ENCODE measurements around the gene HOXD12.

HOXD12 gene

DNA sequence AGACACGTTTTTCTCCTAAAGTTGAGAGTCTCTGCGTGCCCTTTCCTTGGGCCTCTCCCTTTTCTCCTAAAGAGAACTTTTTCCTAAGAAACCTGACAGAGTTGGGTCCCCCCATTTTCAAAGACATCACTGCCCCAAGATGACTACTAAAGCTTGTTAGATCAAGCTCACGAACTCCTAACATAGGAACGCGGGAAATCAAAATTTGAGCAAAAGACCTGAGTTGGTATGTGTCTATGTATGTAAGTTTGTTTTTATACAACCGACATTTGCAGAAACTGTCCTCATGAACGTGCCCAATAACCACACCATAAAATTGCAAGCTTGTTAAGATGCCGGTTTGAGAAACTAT lies 5.7 kb upstream of the HOXD12 start:
- no peak for DNase-seq

DNA sequence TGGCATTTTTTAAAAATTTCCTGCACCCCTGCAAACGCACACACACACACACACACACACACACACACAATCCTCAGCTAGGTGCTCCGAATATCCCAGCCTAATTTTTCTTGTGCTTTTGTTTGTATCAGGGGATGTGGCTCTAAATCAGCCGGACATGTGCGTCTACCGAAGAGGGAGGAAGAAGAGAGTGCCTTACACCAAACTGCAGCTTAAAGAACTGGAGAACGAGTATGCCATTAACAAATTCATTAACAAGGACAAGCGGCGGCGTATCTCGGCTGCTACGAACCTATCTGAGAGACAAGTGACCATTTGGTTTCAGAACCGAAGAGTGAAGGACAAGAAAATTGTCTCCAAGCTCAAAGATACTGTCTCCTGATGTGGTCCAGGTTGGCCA lies 5.2 kb upstream of the HOXD12 start:
- peak; percentile 4 for DNase-seq

DNA sequence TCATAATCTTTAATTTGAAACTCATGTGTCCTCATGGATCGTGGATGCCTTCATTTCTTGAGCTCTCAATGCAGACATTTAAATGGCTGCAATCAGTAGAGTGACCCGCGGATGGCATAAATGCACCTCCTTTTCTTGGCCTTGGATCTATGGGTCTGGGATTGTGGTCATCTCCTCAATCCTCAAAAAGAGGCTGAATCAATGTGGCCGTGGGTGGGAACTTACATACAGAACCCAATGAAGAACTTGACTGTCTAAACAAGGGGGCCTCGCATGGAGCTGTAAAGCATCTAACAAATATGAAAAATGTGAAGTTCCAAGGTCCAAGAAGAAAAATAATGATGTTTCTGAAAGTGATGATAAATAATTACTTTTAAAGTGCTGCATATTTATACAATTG lies 4.2 kb upstream of the HOXD12 start:
- no peak for DNase-seq

DNA sequence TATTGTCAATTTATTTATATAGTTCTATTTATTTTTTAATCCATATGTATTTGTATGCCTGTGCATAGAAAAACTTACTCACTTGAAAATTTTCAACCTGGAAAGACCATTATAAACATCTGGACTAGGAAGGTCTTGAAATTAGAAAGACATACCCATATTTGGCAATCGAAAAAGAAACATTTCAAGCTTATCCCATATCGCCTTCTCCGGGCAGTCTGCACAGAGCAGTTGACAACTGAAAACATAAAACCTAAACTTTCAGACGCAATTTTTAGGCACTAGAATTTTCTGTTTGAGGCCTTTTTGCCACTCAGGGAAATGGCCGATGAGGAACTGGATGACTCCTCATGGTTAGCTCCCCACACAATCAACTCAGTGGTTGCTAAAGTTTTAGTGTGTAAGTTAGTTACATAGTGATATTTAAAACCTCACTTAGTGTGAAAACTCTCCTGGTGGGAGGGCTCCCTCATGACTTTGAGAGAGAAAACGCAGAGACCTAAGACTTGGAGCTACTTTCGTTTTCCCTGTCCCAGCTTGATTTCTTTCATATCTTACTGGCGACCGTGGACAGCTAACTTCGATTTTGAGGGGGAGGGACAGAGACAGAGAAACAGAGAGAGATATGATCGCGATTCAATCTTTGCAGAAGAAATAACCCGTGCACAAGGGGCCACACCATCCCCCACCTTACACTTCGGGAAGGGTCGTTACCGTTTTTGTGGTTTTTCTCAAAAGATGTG lies 3.2 kb upstream of the HOXD12 start:
- no peak for DNase-seq

DNA sequence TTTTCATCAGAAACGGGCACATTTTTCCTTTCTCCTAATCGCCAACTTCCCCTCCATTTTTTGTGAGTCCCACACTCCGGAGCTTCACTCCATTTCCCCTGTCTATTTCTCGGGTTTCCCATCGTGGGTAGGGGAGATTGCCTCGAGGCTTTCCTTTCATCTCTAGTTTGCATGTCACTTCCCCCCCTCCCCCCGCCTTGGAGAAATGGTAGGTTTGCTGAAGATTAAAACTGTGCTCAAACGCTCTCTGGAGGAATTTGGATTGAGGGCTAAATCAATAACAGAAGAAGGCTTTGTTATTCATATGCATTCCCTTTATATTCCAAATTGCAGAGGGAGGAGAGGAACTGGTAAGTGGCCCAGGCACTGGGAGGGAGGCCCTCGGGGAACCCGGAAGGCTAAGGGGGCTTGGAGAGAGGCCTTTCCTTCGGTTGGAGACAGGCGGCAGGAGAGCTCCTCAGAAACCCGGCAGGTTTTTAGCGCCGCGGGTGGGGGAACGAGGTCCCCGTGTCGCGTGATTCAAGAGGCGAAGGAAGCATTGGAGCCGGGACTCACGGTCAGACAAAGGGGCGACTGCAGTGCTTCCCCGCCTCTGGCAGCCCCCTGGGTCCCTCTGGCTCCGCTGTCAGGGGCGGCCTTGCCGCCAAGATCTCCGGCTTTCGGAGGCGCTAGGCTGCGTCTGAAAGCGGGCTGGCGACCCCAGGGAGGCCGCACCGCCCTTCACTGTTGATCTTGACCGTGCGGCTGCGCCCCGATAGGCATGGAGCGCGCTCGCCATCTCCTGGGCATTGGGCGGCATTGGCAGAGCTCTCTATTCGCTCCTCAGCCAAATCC lies 2.4 kb upstream of the HOXD12 start:
- DNase-seq = peak; percentile 82

DNA sequence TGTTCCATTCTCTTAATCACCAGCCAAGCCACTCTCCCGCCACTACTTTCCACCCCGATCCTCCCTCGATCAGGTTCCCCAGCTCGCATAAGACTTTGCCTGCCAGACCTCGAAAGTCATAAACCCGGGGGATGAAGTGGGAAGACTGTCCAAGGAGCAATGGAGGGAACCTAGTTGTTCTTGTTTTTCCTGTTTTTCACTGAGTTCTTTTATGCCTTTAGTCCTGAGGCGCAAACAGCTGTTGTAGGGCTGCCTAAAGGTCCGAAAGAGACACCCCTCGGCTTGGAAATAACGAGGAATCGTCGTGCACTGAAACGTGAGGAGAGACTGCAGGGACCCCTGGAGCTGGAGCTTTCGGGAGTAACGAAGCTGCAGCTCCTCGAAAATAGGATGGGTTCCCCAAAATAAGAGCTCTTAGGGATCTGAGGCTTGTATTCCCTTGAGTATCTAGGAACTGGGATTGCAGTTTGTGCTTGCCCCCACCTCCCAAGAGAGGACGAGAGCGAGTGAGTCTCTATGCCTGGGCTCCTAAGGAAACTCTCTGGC lies 1.7 kb upstream of the HOXD12 start:
- no peak for DNase-seq

DNA sequence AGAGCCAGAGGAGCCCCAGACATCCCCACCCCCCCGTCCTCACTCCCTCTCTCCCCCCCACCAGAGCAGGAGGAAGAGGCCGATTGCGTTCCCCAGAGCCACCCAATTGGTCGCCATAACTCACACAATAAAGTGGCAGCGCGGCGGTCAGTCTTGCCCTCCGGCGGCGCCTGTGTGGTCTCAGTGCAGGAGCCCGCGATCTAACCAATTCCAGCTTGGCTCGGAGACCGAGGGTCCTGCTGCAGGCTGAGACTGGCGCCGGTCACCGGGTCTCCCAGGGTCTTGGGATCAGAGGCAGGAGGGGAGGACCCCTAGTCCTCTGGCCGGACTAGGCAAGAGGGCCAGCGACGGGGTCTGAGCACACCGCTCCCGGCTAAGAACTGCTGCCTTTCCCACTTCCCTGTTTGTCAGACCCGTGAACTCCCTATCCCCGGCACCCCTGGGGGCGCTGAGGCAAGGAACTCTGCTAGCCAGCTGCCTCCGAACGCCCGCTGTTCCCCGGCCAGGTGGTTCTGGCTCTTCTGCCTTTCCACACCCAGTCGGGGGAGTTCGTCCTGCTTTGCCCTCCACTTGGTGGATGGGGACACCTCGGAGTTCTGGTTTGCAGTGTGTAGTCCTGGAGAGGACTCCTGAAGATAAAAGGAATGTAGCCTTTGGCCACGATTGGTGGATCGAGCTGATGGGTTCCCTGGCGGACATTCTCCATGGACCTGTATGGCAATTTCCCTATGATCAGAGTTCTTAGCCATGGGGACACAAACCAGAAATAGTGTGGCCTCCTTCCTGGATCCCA lies 1.0 kb upstream of the HOXD12 start:
- DNase-seq = peak; percentile 79

DNA sequence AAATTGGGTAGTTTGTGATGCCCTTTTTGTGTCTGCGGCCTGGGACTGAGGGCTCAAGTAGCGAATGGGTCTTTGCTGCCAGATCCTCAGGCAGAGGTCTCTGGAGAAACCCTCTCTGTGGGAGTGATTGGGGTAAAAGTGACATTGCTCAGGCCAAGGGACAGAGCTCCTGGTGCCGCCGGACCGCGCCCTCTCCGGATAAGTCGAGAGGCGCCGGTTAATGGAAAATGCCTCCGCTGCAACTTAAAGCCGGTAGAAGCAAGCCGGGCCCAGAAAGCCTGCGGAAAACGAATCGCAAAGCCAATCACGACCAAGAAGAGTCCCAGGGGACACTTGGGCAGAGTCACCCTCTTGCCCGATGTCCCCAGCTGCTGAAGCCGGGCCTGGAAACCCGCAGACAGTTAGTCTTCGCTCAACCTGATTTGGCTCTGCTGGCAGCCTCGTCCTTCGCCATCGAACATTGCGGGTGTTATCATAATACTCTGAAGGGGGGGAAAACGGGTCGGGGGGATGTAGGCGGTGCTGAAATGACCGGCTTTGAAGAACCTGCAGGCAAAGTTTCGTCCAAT lies 352 bp upstream of the HOXD12 start:
- no peak for DNase-seq

DNA sequence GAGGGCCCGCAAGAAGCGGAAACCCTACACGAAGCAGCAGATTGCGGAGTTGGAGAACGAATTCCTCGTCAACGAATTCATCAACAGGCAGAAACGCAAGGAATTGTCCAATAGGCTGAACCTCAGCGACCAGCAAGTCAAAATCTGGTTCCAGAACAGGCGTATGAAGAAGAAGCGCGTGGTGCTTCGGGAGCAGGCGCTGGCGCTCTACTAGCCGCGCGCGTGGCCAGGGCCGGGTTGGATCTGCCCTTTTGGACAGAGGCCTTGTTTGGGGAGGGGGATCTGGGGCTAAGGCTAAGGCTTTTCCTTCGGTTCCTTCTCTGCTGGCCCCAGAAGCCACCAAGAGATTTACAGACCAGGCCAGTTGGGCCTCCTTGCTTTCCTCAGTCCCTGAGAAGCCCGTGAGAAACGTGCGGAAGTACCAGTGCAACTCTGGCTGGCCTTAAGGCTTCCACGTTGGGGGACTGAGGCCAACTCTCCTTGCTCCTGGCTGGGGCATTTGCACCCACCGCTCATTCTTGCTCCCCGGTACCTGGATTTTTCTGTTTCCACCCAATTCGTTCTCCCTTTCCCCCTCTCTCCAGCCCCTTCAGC lies 1.0 kb downstream of the HOXD12 start:
- DNase-seq = no peak

DNA sequence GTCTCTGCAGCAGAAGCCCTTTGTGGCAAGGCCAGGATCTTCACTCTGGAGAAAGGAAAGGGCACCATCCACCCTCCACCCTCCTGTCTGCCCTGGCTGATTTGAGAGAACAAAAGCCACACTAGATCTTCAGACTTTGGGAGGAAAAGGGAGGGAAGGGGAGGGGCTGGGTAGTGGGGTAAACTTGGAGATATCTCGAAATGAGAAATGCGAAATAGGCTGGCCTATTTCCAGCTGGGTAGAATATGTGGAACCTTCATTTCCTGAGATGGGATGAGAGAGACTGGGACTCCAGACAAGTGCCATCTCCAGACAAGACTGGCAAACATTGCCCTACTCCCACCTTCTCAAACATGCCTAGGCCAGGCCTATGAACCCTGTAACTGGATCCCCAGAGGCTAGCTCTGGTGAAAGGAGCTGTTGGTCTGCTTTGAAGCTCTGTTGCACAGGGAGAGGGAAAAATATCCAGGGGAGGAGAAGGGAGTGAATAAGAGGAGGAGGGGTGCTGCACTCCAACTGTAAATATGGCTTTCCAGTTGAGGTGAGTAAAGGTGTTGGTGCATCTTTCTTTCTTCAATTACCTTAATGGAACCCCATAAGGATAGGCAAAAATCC lies 1.7 kb downstream of the HOXD12 start:
- DNase-seq = no peak

DNA sequence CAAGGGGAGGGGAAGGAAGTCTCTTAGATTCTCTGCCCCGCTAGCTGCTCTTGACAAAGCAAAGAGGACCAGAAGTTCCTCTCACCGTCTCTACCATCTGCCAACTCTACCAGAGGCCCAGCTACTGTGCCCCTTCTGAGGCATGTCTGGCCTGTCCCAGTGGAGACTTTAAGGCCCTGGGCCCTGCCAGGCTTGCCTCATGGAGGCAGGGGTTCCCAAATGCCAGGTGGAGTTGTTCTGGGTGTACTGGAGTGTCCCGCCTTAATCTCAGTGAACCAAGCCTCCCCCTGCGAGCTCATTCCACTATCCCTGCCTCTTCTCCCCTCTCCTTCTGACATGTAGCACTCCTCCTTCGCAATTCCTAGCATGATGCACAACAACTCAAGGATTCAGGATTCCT lies 2.2 kb downstream of the HOXD12 start:
- no peak for DNase-seq

DNA sequence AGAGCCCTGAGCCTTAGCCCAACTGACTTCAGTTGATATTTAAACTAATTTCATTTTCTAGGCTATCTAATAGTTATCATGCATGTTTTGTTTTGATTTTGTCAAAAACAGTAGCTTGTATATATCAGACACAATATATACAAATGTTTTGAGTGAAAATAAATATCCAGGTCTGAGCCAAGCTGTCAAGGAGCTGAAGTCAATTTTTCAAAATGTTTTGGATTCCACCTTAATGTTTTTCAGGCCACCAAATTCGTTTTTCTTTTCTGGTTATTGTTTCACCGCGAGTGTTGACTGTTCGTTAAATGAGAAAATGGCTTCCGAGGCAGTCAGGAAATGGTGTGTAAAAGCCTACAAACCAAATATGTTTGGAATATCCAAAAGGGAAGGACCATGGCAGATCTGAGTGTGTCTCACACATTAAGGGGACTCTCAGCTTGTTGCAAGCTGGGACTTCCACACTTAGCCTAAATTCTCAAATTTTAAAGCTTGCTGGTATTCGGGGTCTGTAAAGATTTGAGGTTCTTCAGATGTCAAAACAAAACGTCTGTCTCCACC lies 2.8 kb downstream of the HOXD12 start:
- no peak for DNase-seq

DNA sequence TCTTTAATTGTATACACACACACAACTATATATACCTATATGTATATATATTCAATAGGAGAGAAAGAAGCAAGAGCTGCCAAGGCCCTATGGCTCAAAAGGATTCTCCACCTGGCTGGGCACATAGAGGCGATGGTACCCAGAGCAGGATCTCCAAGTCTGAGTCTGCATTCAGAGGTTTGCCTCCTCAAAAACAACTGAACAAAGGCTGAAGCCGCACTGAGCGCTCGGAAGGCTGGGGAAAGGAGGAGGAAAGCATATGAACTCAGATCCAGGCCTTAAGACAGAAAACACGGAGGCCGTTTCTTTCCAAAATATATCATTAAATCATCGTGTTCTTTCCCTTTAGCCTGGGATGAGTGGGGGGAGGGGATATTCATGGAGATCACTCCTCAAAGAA lies 3.6 kb downstream of the HOXD12 start:
- DNase-seq = no peak

DNA sequence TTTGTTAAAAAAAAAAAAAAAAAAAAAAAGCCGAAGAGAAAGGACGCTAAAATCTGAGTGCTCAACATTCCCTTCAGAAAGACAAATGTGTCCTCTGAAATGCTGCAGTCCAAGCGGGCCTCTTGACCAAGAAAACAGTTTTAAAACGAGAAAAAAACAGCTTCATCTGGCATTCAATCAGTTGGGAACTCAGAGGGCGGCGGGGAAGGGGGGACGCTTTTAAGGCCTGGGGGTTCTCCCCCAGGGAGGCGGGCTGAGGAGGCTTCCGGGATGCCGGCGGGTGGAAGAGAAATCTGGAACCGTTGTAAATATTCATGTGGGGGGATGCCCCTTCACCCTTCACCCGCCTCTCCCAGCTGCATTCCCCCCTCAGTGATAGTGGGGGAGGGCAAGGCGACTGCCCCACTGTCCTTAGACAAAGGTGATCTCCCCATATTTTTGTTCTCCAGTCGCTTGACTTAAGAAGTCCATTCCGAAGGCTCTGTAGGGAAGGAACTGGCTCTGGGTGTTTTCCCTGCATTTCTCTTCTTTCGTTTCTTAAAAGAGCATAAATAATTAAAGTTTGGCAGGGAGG lies 4.2 kb downstream of the HOXD12 start:
- DNase-seq = no peak

DNA sequence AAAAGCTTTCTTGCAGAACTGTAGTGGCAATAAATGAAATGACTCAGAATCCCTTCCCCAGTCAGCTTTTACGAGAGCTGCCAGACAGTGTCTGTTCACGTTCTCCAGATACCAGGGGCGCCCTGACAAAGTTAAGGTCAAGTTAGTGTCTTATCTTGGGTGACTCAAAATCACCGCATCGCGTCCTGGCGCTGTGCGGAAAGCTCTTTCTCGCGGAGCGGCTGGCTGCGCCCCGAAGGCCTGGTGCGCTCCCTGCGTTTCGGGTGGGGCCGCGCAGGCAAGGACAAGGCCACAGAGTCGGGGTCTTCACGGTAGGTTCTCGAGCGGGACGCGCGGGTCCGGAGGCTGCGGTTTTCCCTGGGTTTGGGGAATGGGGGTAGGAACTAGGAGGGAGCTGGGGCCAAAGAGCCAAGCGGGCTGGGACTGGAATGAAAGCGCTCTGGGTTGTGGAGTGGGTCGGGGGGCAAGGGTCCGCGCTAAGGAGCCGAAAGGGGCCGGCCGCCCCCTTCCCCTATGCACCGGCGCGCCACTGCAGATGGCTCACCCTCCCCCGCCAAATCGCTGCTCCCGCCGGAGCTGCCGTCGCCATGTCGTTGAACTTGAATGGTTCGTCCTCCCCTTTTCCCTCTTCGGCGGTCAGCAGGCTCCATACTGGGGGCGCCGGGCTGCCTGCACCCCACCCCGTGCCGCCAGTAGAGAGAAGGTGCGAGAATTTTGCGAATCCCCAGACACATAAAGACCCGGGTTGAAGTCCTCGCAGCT lies 4.9 kb downstream of the HOXD12 start:
- DNase-seq = peak; percentile 26

DNA sequence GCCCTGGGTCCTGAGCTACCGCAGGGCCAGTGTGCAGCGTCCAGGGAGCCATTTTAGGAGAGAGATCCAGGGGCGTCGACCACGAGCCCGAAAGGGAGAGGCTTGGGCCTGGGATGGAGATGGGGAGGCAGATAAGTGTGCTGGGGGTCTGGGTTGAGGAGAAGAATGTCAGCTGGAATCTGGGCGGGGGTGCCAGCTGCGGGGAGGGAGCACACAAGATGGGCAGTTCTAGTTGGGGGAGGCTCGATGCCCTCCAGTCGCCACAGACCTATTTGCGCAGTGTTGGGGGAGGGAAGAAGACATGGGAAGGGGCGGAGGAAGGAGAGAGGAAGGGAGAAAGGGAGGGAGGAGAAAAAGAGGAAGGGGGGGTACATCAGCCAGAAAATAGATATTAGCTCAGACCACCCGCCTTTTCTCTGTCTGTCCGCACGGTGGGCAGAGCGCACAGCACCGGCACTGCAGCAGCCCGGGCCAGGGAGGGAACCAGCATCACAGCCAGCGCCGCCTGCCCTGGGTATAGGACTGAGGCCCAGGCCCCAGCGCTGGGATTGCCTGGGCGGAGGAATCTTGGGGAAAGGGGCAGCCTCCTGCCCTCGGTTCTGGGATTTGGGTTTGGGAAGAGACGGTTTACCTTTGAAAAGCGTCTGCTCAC lies 5.6 kb downstream of the HOXD12 start:
- DNase-seq = peak; percentile 56

DNA sequence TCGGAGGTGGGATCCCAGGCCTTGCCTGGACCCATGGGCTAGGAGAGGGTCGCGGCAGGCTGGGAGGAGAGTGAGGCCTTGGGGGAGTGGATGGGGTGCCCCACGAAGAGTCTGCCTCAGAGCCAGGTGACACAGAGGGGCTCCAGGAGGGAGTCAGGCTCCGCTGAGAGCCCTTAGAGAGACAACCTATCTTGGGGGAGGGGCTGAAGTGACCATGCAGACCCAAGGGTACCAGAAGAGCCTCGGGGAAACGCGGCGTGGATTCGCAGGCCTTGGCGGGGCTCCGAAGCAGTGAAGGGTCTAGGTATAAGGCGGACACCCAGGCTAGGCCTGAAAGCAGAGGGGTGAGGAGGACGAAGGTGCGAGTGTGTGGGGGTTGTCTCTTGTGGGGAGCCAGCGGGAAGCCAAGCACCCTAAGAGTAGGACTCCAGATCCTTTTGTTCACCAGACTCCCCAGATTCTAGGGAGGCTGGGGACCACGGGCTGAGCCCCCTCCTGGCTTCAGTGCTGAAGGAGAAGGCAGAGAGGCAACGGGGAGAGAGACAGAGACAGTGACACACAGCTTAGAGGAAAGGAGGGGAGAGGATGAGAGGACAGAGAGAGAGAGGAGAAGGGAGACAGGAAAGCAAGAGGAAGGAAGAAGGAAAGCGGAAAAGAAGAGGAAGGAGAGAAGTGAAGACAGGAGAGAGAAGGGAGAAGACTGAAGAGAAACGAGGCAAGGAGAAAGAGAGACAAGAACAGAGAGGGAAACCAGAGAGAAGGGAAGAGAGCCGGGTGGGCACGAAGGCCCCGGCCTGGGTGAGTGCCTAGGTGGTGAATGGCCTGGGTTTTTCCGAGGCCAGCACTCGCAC lies 6.4 kb downstream of the HOXD12 start:
- DNase-seq = peak; percentile 33

DNA sequence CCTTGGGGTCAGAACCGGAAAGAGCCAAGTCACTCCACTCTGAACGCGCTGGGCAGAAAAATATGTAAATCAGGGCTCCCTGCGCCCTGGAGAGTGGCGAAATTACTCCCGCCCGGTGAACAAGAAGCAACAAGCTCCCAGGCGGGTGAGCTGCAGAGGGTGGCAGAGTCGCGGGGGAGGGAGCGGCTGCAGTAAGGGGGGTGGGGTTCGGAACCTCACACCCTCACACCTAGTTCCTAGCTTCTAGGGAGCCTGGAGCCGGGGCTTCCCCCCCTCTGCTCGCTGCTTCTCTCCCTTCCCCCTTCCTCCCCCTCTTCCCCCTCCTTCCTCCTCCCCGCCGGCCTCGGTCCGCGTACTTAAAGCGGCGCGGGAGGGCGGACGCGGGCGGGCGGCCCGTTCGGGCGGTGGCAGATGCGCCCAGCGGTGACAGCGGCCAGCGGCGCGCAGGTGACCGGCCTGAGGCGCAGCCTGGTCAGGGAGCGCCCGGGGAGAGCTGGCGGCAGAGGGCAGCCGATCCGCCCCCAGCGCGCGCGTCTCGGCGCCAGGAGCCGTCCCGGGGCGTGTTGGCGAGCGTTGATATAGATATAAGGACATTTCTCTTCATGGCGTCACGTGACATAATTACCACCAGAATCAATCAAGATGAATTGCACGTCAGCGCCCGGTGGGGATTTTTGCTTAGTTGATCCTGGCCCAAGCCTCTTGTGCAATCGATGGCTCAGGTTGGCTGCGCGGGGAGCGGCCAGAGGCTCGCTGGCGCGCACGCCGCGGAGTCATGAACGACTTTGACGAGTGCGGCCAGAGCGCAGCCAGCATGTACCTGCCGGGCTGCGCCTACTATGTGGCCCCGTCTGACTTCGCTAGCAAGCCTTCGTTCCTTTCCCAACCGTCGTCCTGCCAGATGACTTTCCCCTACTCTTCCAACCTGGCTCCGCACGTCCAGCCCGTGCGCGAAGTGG lies 7.3 kb downstream of the HOXD12 start, which contains the start of gene HOXD11:
Gene HOXD11, plus strand, starts transcription at position 700 of the 959 bp plus-strand sequence. Its CDS starts 76 bp downstream, at position 776.
- DNase-seq = peak; percentile 90
